Lung (tissue), 12 donors: ENCODE data around the gene RTN1. TPM values are rescaled to one million over a fixed set of nuclear protein-coding genes. Genes with fewer than 3 reads are reported as not detected.

Experiments used
- ATAC-seq: fragments of 200-7000 bp; cut with Tn5 transposase; one replicate; pipeline ENCODE4 v1.9.1; 2020; ENCODE audit warnings: moderate number of reproducible peaks; ENCODE audit not compliant: insufficient read depth, low FRiP score
- DNase-seq, 3 donors: peaks; one replicate each; pipeline ENCODE4 v3.0.0-alpha.2; 2013 to 2017
- H3K27ac ChIP-seq, 2 donors: one replicate each; pipeline ENCODE4 v1.5.1; 2013; ENCODE audit warnings: mild to moderate bottlenecking in 2 of 2, moderate library complexity in 2 of 2, control low read depth in 1 of 2, inconsistent platforms in 1 of 2, low read depth in 1 of 2, low read length in 1 of 2
- H3K27me3 ChIP-seq, 3 donors: one replicate each; pipeline ENCODE4 v1.5.1; 2013; ENCODE audit warnings: low read length in 2 of 3; ENCODE audit not compliant: control insufficient read depth in 3 of 3, insufficient read depth in 3 of 3
- H3K36me3 ChIP-seq, 4 donors: one replicate each; pipeline ENCODE4 v1.5.1; 2013; ENCODE audit warnings: low read length in 4 of 4, mild to moderate bottlenecking in 1 of 4, moderate library complexity in 1 of 4; ENCODE audit not compliant: control insufficient read depth in 4 of 4, insufficient read depth in 4 of 4
- H3K4me1 ChIP-seq, 5 donors: one replicate each; pipeline ENCODE4 v1.5.1; 2013; ENCODE audit warnings: low read length in 5 of 5, mild to moderate bottlenecking in 2 of 5, moderate library complexity in 1 of 5; ENCODE audit not compliant: control insufficient read depth in 5 of 5, insufficient read depth in 5 of 5
- H3K4me3 ChIP-seq: one replicate; pipeline ENCODE4 v1.5.1; 2013; ENCODE audit warnings: mild to moderate bottlenecking, control low read depth, moderate library complexity
- H3K9ac ChIP-seq, 2 donors: one replicate each; pipeline ENCODE4 v1.5.1; 2013; ENCODE audit warnings: low read length in 2 of 2, control low read depth in 1 of 2; ENCODE audit not compliant: insufficient read depth in 1 of 2
- H3K9me3 ChIP-seq, 4 donors: one replicate each; pipeline ENCODE4 v1.5.1; 2013; ENCODE audit warnings: low read length in 3 of 4, mild to moderate bottlenecking in 1 of 4, moderate library complexity in 1 of 4; ENCODE audit not compliant: control insufficient read depth in 4 of 4, insufficient read depth in 3 of 4
- WGBS, 2 donors: extraction: QIAGEN DNeasy Blood & Tissue Kit; methylation state at CpG; one replicate each; pipeline ENCODE4 v1.1.7; 2013; 5-methylcytosine and 5-hydroxymethylcytosine counted together
- polyA plus RNA-seq, 2 donors: library from polyadenylated mRNA; stranded (reverse); fragments of 200-250 nt; gene quantifications; one replicate each; pipeline ENCODE4 v1.2.1, GENCODE V29; 2013
- total RNA-seq, 2 donors: library from RNA; depleted of rRNA in 1 of 2; stranded (reverse); fragments of >200 nt in 1 of 2; gene quantifications; one replicate each; pipeline ENCODE4 v1.2.1, GENCODE V29; 2014 to 2021
- TF ChIP-seq, protein P1 (sequence below): IDR thresholded peaks from 2 replicates; pipeline ENCODE4 v1.5.1; 2012; ENCODE audit warnings: mild to moderate bottlenecking; ENCODE audit errors: control extremely low read depth, extremely low read depth
- donor health status: control.
- donor health status: control.
- donor health status: Bipolar disorder and iron deficiency.
- donor health status: healthy.
- donor health status: DM: yes; HTN: yes; CAD: no.

RTN1 gene
- total and polyA plus RNA-seq, 4 donors, result 2.4 to 9.0 (median 6.9) TPM

- ATAC-seq (no peak), DNase-seq (peak in 1 of 3 donors; percentile 26)
- TF ChIP-seq, protein P1, sequence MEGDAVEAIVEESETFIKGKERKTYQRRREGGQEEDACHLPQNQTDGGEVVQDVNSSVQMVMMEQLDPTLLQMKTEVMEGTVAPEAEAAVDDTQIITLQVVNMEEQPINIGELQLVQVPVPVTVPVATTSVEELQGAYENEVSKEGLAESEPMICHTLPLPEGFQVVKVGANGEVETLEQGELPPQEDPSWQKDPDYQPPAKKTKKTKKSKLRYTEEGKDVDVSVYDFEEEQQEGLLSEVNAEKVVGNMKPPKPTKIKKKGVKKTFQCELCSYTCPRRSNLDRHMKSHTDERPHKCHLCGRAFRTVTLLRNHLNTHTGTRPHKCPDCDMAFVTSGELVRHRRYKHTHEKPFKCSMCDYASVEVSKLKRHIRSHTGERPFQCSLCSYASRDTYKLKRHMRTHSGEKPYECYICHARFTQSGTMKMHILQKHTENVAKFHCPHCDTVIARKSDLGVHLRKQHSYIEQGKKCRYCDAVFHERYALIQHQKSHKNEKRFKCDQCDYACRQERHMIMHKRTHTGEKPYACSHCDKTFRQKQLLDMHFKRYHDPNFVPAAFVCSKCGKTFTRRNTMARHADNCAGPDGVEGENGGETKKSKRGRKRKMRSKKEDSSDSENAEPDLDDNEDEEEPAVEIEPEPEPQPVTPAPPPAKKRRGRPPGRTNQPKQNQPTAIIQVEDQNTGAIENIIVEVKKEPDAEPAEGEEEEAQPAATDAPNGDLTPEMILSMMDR, result no peak
- no peak overlapping the region for H3K4me3 ChIP-seq
- H3K4me1 ChIP-seq, result peaks cover 0 to 4% (median 0%) of the 10 kb centered on the region in 5 donors
- peaks cover 0 to 4% (median 0%) of the 10 kb centered on the region in 4 donors for H3K9me3 ChIP-seq
- H3K27ac ChIP-seq, result no peak overlapping the region
- no peak overlapping the region for H3K9ac ChIP-seq
- H3K27me3 ChIP-seq, result no peaks in the 10 kb centered on the region
- no peaks in the 10 kb centered on the region for H3K36me3 ChIP-seq
- 58 to 62% methylated on average over 5 of the region's 5 CpGs for WGBS, 2 donors
These were observed 166.4 kb downstream of the RTN1 start for GRCh38 chr14:59704054-59704645.

DNA sequence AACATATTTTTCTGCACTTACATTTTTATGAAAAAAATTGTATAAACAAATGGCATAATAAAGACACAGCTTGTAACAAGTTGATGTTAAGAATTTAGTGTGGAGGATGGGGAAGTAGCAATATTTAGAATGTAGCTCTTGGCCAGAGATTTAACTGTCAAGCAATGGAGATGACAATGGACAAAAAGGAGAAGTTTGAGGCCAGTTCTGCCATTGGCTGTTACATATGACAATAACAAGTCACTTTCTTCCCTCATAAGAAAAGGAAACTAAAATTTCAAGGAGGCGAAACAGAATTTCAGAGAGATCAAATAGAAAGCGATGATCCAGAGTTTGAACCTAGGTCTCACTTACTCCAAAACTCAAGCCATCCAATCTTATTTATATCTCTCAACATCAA lies 171.1 kb downstream of the RTN1 start:
- ATAC-seq (no peak), DNase-seq (peak in 2 of 3 donors; percentile 27)
- peaks cover 0 to 4% (median under 1%) of the 10 kb centered on the region in 4 donors for H3K9me3 ChIP-seq
- H3K27ac ChIP-seq, result no peak overlapping the region
- 73 to 77% methylated on average over 2 of the region's 2 CpGs for WGBS, 2 donors
- TF ChIP-seq, protein P1, result no peak
- H3K9ac ChIP-seq, result no peak overlapping the region
- H3K36me3 ChIP-seq, result no peaks in the 10 kb centered on the region
- peaks cover 0 to 4% (median 0%) of the 10 kb centered on the region in 5 donors for H3K4me1 ChIP-seq
- no peak overlapping the region for H3K4me3 ChIP-seq
- peaks cover 0 to 3% (median 0%) of the 10 kb centered on the region in 3 donors for H3K27me3 ChIP-seq

GRCh38 chr14:59698793-59699192 lies 171.8 kb downstream of the RTN1 start:
- no peak overlapping the region for H3K4me3 ChIP-seq
- no peak overlapping the region for H3K9ac ChIP-seq
- 78 to 87% methylated on average over 2 of the region's 2 CpGs for whole genome bisulfite sequencing, 2 donors
- peaks cover 0 to 4% (median under 1%) of the 10 kb centered on the region in 4 donors for H3K9me3 ChIP-seq
- ATAC-seq, result no peak
- H3K27me3 ChIP-seq, result peaks cover 0 to 3% (median 0%) of the 10 kb centered on the region in 3 donors
- H3K36me3 ChIP-seq, result no peaks in the 10 kb centered on the region
- TF ChIP-seq, protein P1, result no peak
- peaks cover 0 to 4% (median 0%) of the 10 kb centered on the region in 5 donors for H3K4me1 ChIP-seq
- H3K27ac ChIP-seq, result no peak overlapping the region
- peak in 2 of 3 donors; percentile 85 to 86 for DNase-seq
